Muscle of leg (tissue), 11 donors: ENCODE data around the gene TEKT2. TPM values are rescaled to one million over a fixed set of nuclear protein-coding genes. Genes with fewer than 3 reads are reported as not detected.

Source experiments
- DNase-seq: peaks from one replicate; pipeline ENCODE4 v3.0.0; 2013
- H3K27ac ChIP-seq: one replicate; pipeline ENCODE4 v1.5.1; 2013; ENCODE audit warnings: mild to moderate bottlenecking, low read length, control low read depth
- H3K27me3 ChIP-seq: one replicate; pipeline ENCODE4 v1.6.1; 2013; ENCODE audit warnings: low read length; ENCODE audit not compliant: control insufficient read depth, insufficient read depth
- H3K36me3 ChIP-seq: one replicate; pipeline ENCODE4 v1.6.1; 2013; ENCODE audit warnings: low read length; ENCODE audit not compliant: control insufficient read depth, insufficient read depth
- H3K4me1 ChIP-seq: one replicate; pipeline ENCODE4 v1.6.1; 2013; ENCODE audit warnings: low read length; ENCODE audit not compliant: control insufficient read depth, insufficient read depth
- H3K4me3 ChIP-seq: one replicate; pipeline ENCODE4 v1.5.1; 2013; ENCODE audit warnings: low read length, control low read depth
- H3K9me3 ChIP-seq: replicated peaks from 2 replicates; pipeline ENCODE4 v1.6.1; 2013; ENCODE audit warnings: low read depth, low read length; ENCODE audit not compliant: control insufficient read depth
- WGBS: methylation state at CpG from one replicate; pipeline ENCODE4 v1.1.5; 2013; ENCODE audit warnings: missing lambda C conversion rate; ENCODE audit not compliant: insufficient coverage; 5-methylcytosine and 5-hydroxymethylcytosine counted together
- polyA plus RNA-seq, 8 donors: library from polyadenylated mRNA; unstranded; fragments of 120-200 nt; gene quantifications; one replicate each; pipeline versions ENCODE4 v1.2.1 to v1.2.3, GENCODE V29; 2013; ENCODE audit warnings: inconsistent platforms in 1 of 8, low replicate concordance in 1 of 8; ENCODE audit not compliant: insufficient read length in 8 of 8, insufficient read depth in 1 of 8
- total RNA-seq: library from RNA; stranded (reverse); fragments of 120-200 nt; gene quantifications from one replicate; pipeline ENCODE4 v1.2.4, GENCODE V29; 2013

TEKT2 gene
- total and polyA plus RNA-seq, 9 donors, result 0.36 to 1.4 (median 0.53) TPM

GRCh38 chr1:36128126-36128904 is 44.4 kb downstream of the TEKT2 start:
- 65% methylated on average over 8 of the region's 11 CpGs for WGBS
- Histone ChIP-seq H3K27ac (no peak overlapping the region), H3K9me3 (no peaks in the 10 kb centered on the region), H3K36me3 (no peaks in the 10 kb centered on the region), H3K4me1 (peaks cover 29% of the 10 kb centered on the region), H3K27me3 (peaks cover 20% of the 10 kb centered on the region), H3K4me3 (no peak overlapping the region)
- DNase-seq, result no peak

- peaks cover 24% of the 10 kb centered on the region for H3K4me1 ChIP-seq
- no peaks in the 10 kb centered on the region for H3K9me3 ChIP-seq
- H3K27ac ChIP-seq, result no peak overlapping the region
- peaks cover 20% of the 10 kb centered on the region for H3K27me3 ChIP-seq
- no peaks in the 10 kb centered on the region for H3K36me3 ChIP-seq
- DNase-seq, result no peak
- H3K4me3 ChIP-seq, result no peak overlapping the region
- WGBS, result 87% methylated on average over 3 of the region's 3 CpGs
These were observed 45.0 kb downstream of the TEKT2 start for GRCh38 chr1:36128905-36129206.

DNA sequence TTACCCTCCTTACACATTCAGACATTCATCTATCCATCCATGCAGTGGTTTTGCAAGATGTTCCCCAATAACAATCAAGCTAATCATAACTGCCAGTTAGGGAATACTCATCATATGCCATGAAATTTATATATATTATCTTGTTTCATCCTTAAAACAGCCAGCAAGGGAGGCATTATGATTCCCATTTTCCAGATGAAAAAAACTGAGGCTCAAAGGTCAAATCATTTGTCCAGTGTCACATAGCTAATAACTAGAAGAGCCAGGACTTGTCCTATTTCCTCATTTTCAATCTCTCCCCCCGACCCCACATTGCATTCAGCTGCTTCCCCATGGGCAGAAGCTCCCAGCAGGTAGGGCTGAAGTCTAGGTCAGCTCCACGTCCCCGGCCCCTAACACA is 48.1 kb downstream of the TEKT2 start:
- 60% methylated on average over 2 of the region's 3 CpGs for WGBS
- H3K27me3 ChIP-seq, result no peaks in the 10 kb centered on the region
- H3K9me3 ChIP-seq, result no peaks in the 10 kb centered on the region
- H3K4me3 ChIP-seq, result no peak overlapping the region
- H3K36me3 ChIP-seq, result peaks cover 15% of the 10 kb centered on the region
- no peak overlapping the region for H3K27ac ChIP-seq
- peaks cover 19% of the 10 kb centered on the region for H3K4me1 ChIP-seq
- no peak for DNase-seq

DNA sequence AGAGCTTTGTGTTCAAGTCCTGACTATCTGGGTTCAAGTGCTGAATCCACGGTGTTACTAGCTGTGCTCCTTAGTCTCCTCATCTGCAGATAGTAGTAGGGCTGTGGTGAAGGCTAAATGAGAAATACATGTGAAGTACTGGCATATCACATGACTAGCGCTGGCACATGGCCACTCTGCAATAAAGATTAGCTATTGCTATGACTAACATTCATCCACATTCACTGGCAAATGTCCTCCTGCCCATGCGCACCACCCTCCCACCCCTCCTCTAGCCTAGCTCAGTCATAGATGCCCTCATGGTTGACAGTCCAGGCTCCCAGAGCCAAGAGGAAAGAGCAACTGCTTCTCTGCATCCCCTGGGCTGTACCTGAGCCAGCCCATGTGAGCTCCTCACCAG is 49.6 kb downstream of the TEKT2 start:
- 59% methylated on average over 2 of the region's 3 CpGs for WGBS
- Histone ChIP-seq H3K4me1 (peaks cover 12% of the 10 kb centered on the region), H3K27ac (peak overlapping the region; percentile 13), H3K27me3 (no peaks in the 10 kb centered on the region), H3K4me3 (no peak overlapping the region), H3K36me3 (peaks cover 28% of the 10 kb centered on the region), H3K9me3 (no peaks in the 10 kb centered on the region)
- DNase-seq, result peak; percentile 79

DNA sequence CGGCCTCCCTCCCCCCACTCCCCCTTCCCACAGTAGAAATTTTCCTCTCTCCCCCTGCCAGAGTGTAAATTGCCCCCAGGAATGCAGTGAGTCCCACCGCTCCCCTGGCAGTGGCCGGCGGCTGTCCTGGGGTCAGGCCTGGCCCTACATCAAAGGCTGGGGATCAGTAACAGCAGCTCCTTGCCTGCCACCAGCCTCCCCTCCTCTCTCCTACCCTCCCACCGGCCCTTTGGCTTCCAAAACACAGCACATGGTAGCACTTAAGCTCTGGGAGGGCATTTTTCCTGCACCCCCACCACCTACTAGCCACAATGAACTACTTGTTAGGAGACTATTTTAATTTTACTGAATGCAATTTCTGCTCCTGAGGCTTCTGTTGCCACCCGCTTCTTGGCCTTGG is 50.1 kb downstream of the TEKT2 start:
- Histone ChIP-seq H3K36me3 (peaks cover 28% of the 10 kb centered on the region), H3K27ac (peak overlapping the region; percentile 13), H3K4me3 (no peak overlapping the region), H3K9me3 (no peaks in the 10 kb centered on the region), H3K4me1 (peaks cover 11% of the 10 kb centered on the region), H3K27me3 (no peaks in the 10 kb centered on the region)
- 34% methylated on average over 4 of the region's 6 CpGs for WGBS
- no peak for DNase-seq

DNA sequence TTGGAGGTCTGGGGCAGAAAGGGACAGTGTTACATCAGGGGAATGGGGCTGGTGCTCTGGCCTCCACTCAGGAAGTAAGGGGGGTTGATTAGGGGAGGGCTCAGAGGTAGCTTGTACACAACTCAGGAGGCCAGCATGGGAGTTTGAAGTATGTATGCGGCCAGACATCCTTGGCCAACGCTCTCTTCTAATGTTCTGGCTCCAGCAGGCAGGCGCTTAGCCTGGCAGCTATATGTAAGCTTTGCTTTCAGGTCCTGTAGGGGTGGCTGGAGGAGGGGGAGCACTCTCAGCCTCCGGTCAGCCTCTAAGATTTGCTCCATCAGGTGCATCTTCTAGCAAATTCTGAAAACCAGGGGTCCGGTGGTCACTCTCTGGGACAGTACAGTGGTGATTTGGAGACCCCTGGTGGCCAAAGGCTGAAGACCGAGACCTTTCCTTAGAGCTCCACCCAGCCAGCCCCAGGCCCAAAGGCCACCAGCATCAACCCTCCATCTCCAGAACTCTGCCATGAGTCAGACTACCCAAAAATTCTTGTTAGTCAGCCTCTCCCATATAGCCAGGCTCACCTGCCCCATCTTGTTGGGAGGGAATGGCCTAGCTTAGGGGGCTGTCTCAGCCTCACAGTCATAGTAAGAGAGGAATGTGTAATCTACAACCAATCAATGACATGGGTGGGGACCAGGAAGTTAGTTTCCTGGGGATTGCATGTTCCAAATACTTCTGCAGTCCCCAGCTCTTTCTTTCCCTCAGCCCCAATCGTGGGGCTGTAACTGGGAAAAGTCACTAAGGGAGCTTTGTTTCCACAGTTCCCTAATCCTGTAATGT is 50.8 kb downstream of the TEKT2 start:
- no peaks in the 10 kb centered on the region for H3K27me3 ChIP-seq
- H3K9me3 ChIP-seq, result no peaks in the 10 kb centered on the region
- H3K36me3 ChIP-seq, result peaks cover 35% of the 10 kb centered on the region
- peak; percentile 82 for DNase-seq
- H3K27ac ChIP-seq, result peak overlapping the region; percentile 69
- peaks cover 15% of the 10 kb centered on the region for H3K4me1 ChIP-seq
- H3K4me3 ChIP-seq, result no peak overlapping the region
- WGBS, result 40% methylated on average over 6 of the region's 7 CpGs

- Histone ChIP-seq H3K36me3 (peaks cover 39% of the 10 kb centered on the region), H3K9me3 (no peaks in the 10 kb centered on the region), H3K4me1 (peaks cover 15% of the 10 kb centered on the region), H3K27ac (peak overlapping the region; percentile 69), H3K4me3 (no peak overlapping the region), H3K27me3 (no peaks in the 10 kb centered on the region)
- no CpG with 5 or more reads among the region's 6 CpGs for WGBS
- DNase-seq, result peak; percentile 75
These were observed 51.4 kb downstream of the TEKT2 start for GRCh38 chr1:36135330-36135667.

DNA sequence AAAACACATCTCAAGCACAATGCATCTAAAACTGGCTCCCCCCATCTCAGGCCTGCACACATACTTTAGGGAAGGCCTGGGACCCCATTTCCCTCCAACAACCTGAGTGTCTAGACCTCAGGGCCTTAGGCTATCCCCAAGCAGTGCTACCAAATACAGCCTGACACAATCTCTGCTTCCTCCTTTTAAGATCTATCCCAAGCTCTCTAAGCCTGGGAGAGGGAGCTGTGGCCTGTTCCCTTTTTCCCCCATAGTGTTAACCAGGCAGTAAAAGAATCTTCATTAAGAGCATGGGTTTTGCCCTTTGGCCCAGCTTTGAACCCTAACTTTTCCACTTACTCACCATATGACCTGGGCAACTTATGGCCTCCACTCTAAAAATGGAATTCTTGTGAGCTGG is 51.9 kb downstream of the TEKT2 start:
- peaks cover 15% of the 10 kb centered on the region for H3K4me1 ChIP-seq
- peak overlapping the region; percentile 69 for H3K27ac ChIP-seq

GRCh38 chr1:36136535-36136934 is 52.6 kb downstream of the TEKT2 start:
- Histone ChIP-seq H3K27me3 (no peaks in the 10 kb centered on the region), H3K36me3 (peaks cover 40% of the 10 kb centered on the region), H3K9me3 (no peaks in the 10 kb centered on the region), H3K4me3 (no peak overlapping the region), H3K4me1 (peaks cover 15% of the 10 kb centered on the region), H3K27ac (peak overlapping the region; percentile 9)
- DNase-seq, result peak; percentile 66
- no CpG with 5 or more reads among the region's 1 CpG for WGBS

More for the DNA sequence above, 51.9 kb downstream of the TEKT2 start:
- Histone ChIP-seq H3K27me3 (no peaks in the 10 kb centered on the region), H3K9me3 (no peaks in the 10 kb centered on the region), H3K36me3 (peaks cover 40% of the 10 kb centered on the region), H3K4me3 (no peak overlapping the region)
- DNase-seq, result no peak

DNA sequence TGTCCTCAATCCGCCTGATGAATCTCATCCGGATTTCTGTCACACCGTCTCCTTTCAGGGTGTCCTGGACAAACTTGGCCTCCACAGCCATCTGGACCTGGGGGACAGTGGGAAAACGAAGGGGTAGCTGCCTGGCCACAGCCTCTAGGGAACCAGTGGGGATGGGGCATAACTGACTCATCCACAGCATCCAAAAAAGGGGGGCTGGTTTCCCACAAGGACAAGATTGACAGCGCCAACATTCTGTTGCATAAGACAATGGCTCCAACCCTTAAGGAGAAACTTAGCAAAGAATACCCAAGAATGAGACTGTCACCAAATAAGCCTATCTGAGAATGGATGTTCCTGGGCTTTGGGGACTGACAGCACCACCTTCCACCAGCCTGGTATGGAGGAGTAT is 53.3 kb downstream of the TEKT2 start:
- Histone ChIP-seq H3K4me3 (no peak overlapping the region), H3K4me1 (peaks cover 15% of the 10 kb centered on the region), H3K27ac (no peak overlapping the region), H3K27me3 (no peaks in the 10 kb centered on the region), H3K9me3 (no peaks in the 10 kb centered on the region), H3K36me3 (peaks cover 40% of the 10 kb centered on the region)
- no CpG with 5 or more reads among the region's 5 CpGs for WGBS
- no peak for DNase-seq
